BJ (cell line): ENCODE results near the gene MED25. TPM values are rescaled to one million over a fixed set of nuclear protein-coding genes. Genes with fewer than 3 reads are reported as not detected.

ENCODE experiments used
- CTCF ChIA-PET: fragments of 350-600 bp; formaldehyde crosslinking; extraction: SDS; loops from one replicate; lab custom pipeline; 2021; ENCODE audit warnings: antibody characterized with exemption, inconsistent platforms; lab: Yijun Ruan, JAX
- POLR2A ChIA-PET: fragments of 300-600 bp; sonication (Branson Sonifier 250); formaldehyde crosslinking; extraction: SDS; loops from one replicate; lab custom pipeline; 2021; ENCODE audit warnings: antibody characterized with exemption; lab: Charles Lee
- DNase-seq: peaks from one replicate; pipeline ENCODE4 v3.0.0-alpha.2; 2011; ENCODE audit warnings: low read depth
- H3K27me3 ChIP-seq: 2 replicates; pipeline ENCODE4 v1.6.0; 2011; ENCODE audit warnings: low read length; ENCODE audit not compliant: control insufficient read depth, insufficient read depth
- H3K36me3 ChIP-seq: 2 replicates; pipeline ENCODE4 v1.5.1; 2011; ENCODE audit warnings: low read length; ENCODE audit not compliant: control insufficient read depth, insufficient read depth
- H3K4me3 ChIP-seq: 2 replicates; pipeline ENCODE4 v1.5.1; 2011; ENCODE audit warnings: low read depth, mild to moderate bottlenecking, control low read depth, low read length
- polyA plus RNA-seq: library from polyadenylated mRNA; depleted of rRNA; stranded (reverse); fragments of >200 nt; gene quantifications from 2 replicates; pipeline ENCODE4 v1.2.3, GENCODE V29; 2011
- TF ChIP-seq, protein P1 (sequence below): IDR thresholded peaks from 2 replicates; pipeline ENCODE4 v1.5.1; 2011; ENCODE audit warnings: low read depth, mild to moderate bottlenecking, control low read depth, inconsistent platforms, low read length, moderate library complexity; ENCODE audit not compliant: insufficient read depth

Gene MED25
- polyA plus RNA-seq, 1 experiment, result 27.7 TPM

DNA sequence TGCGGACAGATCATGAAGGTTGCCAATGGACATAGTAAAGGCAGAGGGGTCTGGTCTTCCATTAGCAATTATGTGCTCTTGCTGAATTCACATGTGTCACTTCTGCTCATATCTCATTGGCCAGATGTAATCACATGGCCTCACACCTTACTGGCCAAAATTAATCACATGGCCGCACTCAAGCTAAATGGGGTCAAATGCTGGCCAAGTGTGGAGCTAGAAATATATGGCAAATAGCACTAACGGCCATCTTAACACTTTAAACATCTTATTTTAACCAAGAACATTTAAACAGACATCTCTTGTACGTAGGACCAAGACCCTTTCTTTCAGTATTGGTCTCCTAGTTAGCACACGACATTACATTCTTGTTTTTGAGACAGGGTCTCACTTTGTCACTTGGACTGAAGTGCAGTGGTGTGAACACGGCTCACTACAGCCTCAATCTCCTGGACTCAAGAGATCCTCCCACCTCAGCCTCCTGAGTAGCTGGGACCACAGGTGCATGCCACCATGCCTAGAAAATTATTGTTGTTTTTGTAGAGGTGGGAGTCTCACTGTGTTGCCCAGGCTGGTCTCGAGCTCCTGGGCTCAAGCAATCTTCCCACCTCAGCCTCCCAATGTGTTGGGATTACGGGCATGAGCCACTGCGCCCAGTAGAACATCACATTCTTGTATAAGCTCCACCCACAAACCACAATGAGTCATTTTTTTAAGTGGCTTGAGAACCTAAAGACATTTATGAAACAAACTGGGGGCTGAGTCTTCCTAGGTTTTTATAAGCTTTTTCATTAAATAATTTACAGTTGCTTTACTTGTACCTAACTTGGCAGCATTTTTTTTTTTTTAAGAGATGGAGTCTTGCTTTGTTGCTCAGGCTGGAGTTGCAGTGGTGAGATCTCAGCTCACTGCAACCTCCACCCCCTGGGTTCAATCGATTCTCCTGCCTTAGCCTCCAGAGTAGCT, 29.9 kb downstream of the MED25 start:
- ChIA-PET POLR2A (interaction anchor here (0.6 to 1.1 kb wide), 4 partner anchors 21 to 516 kb away, joined by 3 to 11 read pairs (median 4); no protein-coding TSS in a partner anchor), CTCF (interaction anchor here (0.6 to 0.9 kb wide), 4 partner anchors 68 to 167 kb away, joined by 3 read pairs; no protein-coding TSS in a partner anchor)
- DNase-seq, result peak; percentile 56
- Histone ChIP-seq H3K4me3 (no peak overlapping the region), H3K36me3 (no peaks in the 10 kb centered on the region), H3K27me3 (no peaks in the 10 kb centered on the region)
- TF ChIP-seq, protein P1, sequence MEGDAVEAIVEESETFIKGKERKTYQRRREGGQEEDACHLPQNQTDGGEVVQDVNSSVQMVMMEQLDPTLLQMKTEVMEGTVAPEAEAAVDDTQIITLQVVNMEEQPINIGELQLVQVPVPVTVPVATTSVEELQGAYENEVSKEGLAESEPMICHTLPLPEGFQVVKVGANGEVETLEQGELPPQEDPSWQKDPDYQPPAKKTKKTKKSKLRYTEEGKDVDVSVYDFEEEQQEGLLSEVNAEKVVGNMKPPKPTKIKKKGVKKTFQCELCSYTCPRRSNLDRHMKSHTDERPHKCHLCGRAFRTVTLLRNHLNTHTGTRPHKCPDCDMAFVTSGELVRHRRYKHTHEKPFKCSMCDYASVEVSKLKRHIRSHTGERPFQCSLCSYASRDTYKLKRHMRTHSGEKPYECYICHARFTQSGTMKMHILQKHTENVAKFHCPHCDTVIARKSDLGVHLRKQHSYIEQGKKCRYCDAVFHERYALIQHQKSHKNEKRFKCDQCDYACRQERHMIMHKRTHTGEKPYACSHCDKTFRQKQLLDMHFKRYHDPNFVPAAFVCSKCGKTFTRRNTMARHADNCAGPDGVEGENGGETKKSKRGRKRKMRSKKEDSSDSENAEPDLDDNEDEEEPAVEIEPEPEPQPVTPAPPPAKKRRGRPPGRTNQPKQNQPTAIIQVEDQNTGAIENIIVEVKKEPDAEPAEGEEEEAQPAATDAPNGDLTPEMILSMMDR, result no peak

DNA sequence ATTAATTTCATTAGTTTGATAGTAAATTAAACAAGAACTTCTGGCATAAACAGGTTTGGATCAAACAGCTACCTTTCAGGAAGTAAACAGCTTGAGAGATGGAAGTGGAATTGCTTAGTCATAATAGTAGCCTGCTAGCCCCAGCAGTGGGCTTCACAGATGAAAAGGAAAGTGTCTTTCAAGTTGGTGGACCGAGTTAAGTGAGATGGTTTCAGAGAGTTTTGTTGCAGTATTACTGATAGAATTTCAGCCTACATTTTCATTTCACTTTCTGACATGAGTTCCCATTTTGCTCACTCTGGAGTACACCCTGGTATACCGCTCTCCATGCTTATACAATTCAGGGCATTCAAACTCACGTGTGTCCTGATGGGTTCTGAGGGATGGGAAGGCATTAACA, 30.8 kb downstream of the MED25 start:
- Histone ChIP-seq H3K27me3 (no peaks in the 10 kb centered on the region), H3K36me3 (no peaks in the 10 kb centered on the region; the same call in 1 of the 2 replicates), H3K4me3 (no peak overlapping the region)
- DNase-seq, result no peak
- ChIA-PET POLR2A (interaction anchor here (1.1 kb wide), 1 partner anchor 20 kb away, joined by 3 read pairs; no protein-coding TSS in a partner anchor), CTCF (interaction anchor here (0.7 to 1.9 kb wide), 2 partner anchors 26 to 168 kb away, joined by 3 read pairs; no protein-coding TSS in a partner anchor)
- TF ChIP-seq, protein P1, result no peak

DNA sequence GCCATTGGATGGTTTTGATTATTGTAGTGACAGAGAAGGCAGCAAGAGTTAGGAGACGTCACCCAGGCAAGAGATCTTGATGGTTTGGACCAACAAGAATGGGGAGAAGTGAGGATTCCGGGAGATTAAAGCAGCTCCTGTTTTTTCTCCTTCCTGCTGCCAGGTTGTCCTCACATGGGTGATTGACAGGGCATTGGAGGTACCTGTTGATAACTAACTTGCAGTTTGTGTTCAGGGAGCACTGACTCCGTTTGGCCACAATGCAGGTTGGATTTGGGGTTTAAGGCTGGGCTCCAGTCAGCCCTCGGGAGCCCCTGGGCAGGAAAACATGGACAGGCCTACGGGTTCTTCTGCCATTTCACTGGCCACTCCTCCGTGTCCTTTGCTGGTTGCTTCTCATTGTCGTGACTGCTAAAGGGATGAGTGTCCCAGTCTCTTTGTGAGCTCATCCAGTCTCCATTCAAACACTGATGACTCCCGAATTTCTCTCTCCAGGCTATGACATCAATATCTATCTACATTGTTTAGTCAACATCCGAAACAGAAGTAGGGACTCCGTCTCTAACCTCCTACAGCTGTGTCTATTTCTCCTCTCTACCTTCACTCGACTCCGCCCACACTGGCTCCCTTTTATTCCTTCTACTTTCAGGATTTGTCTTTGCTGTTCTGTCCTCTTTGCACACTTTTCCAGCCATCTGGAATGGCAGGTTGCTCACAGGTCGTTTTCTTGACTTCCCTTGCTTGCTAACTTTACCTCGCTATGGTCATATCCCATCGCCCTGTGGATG, 31.5 kb downstream of the MED25 start:
- POLR2A ChIA-PET, result no interaction called here
- DNase-seq, result no peak
- peaks cover 3% of the 10 kb centered on the region for H3K36me3 ChIP-seq
- H3K4me3 ChIP-seq, result no peak overlapping the region
- TF ChIP-seq, protein P1, result no peak
- CTCF ChIA-PET, result interaction anchor here (0.7 to 1.9 kb wide), 2 partner anchors 26 to 27 kb away, joined by 3 read pairs; no protein-coding TSS in a partner anchor
- no peaks in the 10 kb centered on the region for H3K27me3 ChIP-seq

DNA sequence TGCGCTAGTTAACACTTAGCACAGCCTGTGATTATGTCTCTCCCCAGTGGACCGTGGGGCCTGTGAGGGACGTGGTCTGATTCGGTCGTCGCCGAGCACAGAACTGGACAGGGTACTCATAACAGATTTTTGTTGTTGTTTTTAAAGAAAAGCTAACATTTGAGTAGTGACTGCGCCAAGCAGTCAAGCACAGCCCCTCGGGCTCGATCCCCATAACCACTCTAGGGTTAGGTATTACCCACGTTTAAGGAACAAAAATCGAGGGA, 32.1 kb downstream of the MED25 start:
- no peak for DNase-seq
- TF ChIP-seq, protein P1, result no peak
- ChIA-PET CTCF (interaction anchor here (0.6 to 1.9 kb wide), 3 partner anchors 26 to 379 kb away, joined by 3 to 5 read pairs (median 3); no protein-coding TSS in a partner anchor), POLR2A (interaction anchor here (0.8 kb wide), 2 partner anchors 19 to 27 kb away, joined by 3 to 4 read pairs; partner anchors contain the start of gene AKT1S1)
- Histone ChIP-seq H3K4me3 (peak overlapping the region; percentile 70), H3K36me3 (peaks cover 8% of the 10 kb centered on the region), H3K27me3 (no peaks in the 10 kb centered on the region)
